TTC549 (cell line): ENCODE measurements around the gene RAB5B.
"Not testable (repeated sequence)": the region's sequence is repeated elsewhere in the genome, so short reads cannot be mapped to it uniquely, and the experiment has no call there.

ENCODE experiments used
- FAIRE-seq: peaks from 2 replicates; lab custom pipeline; 2012; peaks lifted over from hg19 to GRCh38; lab: Jason Lieb, UNC

Gene RAB5B

DNA sequence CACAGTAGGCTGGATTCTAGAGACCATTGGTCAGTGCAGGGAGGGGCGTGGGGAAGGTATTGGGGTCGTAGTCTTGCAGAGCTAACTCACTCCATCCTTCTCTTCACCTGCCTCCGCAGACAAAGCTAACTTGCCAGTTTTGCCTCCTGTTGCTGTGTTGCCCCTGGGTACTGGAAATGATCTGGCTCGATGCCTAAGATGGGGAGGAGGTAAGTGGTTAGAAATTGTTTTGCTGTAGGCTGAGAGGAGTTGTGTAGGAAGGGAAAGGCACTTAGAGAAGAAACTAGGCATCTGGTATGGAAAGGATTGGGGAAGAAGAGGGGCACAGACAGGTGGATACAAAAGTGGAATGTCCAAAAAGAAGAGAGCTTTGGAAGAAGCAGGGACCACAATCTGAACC, 31.8 kb upstream of the RAB5B start:
- no peak for FAIRE-seq

DNA sequence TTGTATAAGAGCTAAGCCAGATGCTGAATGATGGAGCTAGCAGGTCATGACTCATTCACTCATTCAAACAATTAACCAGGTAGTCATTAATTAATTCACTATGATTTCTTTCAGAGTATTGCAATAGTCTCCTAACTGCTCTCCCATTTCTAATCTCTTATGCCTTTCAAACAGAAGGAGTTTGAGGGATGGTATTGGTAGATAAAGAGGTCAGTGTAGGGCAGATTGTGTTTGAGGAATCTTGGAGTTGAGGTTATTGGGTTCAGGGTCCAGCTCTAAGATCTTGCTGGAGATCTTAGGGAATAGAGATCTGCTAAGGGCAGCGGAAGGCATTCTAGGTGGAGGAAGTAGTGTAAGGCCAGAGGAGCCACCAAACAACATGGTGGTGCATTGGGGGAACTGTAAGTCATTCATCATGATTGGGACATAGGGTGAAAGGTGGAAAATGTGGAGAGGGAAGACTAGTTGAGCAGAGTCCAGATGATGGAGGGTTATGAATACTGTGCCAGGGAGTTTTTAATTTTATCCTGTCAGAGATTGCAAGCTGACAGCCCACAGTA, 31.2 kb upstream of the RAB5B start:
- no peak for FAIRE-seq

DNA sequence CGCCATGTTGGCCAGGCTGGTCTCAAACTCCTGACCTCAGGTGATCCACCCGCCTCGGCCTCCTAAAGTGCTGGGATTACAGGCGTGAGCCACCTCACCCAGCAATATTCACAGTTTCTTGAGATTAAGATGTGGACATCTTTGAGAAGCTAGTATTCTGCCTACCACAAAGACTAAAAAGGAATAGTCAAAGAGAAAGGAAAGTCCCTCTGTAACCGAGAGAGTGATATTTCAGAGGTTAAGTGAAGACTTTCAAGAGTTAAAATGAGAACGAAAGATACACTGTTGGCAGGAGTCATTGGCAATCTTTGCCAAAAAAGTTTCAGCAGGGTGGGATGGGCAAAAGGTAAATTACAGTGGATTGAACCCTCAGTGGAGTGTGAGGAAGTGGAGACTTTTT, 27.3 kb upstream of the RAB5B start:
- FAIRE-seq: no peak

DNA sequence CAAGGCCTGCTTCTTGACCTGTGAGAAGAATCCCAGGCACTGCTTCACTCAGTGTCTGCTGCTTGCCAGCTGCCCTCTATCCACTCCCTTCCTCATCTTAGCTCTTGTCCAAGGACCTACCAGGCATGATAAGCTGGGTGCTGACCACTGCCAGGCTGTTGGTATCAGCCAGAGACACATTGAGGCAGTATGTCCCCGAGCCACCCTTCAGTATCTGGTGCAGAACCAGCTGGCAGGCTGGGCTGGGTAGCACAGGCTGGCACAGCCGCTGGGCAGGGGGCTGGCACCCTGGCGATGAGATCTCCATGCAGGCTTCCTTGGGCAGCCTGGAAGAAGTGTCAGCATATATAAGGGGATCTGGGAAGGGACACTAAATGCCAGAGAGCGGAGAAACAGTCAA, 18.5 kb upstream of the RAB5B start:
- no peak for FAIRE-seq

DNA sequence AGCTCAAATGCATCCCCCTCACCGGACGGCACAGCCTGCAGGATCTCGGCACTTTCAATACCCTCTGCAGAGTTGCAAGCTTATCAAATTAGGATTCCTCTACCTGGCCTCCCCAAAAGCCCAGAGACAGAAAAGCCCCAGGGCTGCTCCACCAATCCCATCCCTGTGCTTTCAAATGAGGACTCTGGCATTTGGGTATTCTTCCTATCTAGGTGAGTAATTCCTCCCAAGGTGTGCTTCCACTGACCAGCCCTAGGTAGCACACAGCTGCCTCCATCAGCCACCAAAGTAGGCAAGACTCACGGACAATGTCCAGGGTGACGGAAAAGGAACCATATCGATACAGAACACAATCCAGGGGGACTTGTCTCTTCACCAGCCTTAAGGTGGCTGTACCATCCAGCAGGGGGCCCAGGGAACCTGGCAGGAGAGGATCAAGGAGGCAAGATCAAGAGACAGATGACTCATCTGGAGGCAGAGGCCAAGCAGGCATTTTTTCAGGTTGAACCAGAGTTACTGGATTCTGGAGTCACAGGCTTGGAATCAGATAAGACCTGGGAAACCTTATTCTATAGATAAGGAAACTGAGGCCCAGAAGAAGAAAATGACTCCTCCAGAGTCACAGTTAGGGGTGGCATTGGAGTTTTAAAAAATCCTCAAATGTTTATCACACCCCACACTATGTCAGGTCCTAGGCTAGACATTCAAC, 17.9 kb upstream of the RAB5B start:
- no peak for FAIRE-seq

DNA sequence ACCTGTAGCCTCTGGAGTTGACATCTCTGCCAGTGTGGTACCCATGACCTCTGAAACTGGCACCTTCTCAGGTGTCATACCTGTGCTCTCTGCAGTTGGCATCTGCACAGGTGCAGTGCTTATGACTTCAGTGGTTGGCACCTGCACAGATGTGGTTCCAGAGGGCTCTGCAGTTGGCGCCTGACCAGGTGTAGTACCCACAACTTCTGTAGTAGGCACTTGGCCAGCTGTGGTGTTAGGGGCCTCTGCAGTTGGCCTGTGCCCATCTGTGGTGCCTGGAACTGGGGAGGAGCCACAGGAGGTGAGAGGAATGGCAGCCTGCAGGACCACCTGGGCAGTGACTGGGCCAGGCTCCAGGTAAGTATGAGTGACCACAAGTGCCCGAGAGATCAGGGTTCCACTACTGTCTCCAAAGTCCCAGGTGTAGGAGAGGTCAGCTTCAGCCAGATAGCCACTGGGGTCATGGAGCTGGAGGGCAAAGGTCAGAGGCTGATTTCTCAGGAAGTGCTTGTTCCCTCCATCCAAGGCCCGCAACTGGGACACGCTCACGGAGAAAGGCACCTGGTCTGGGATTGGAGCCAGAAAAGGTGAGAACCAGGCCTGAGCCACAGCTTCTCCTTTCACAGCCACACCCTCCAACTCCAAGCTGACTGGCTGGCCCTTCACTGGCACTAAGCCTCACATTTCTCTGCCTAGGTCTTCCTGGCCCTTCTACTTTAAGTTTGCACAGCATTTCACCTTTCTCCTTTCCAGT, 16.6 kb upstream of the RAB5B start:
- no peak for FAIRE-seq

DNA sequence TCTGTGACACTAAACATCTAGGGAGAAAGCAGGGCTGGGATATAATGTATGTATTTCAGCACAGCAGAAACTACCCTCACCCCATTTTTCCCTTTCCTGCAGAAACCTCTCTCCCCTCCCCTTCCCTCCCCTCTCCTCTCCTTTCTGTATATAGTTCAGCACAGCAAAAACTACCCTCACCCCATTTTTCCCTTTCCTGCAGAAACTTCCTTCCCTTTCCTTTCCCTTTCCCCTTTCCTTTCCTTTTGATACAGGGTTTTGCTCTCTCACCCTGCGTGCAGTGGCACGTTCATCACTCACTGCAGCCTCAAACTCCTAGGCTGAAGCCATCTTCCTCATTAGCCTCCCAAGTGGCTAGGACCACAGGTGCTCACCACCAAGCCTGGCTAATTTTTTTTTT, 10.1 kb upstream of the RAB5B start:
- no peak for FAIRE-seq

DNA sequence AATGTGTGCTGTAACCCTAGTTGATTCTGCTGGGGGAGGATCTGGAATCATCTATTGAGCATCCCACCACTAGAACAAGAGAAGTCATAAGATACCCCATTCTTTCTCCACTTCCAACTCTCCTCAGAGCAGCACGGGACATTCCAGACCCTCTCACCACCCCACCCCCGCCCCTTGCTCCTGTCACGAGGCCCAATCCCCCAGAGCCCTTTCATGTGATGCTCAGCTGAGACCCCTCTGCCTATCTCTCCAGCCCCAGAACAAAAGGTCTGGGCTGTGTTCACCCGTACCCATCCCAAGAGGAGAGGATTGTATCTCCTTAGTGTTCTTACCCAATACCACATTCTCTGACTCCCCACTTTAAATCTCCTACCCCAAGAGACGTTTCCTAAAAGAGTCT, 8.6 kb upstream of the RAB5B start:
- no peak for FAIRE-seq

DNA sequence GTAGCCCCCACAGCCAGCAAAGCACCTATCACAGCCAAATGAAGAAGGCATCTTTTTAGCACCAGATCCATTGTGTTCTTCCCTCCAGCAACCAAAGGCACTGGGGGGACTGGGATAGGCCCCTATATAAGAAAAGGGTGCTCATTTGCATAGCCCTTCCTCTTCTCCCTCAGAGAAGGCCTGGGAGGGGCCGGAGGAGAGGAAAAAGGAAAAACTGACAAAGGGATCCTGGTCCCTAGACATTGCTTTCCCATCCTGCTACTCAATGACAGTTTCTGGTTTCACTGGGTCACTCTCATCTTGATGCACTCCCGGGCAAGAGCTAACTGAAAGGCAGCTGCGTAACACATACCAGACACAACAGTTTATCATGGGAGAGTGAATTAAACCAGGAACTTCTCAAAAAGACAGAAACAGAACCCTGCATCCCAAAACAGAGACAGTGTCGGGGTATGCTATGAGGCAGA, 7.9 kb upstream of the RAB5B start, which contains the start of gene PMEL:
Gene PMEL, minus strand, starts transcription at position 102 of the 467 bp plus-strand sequence. Its CDS starts 31 bp downstream, at position 71.
- FAIRE-seq: no peak

DNA sequence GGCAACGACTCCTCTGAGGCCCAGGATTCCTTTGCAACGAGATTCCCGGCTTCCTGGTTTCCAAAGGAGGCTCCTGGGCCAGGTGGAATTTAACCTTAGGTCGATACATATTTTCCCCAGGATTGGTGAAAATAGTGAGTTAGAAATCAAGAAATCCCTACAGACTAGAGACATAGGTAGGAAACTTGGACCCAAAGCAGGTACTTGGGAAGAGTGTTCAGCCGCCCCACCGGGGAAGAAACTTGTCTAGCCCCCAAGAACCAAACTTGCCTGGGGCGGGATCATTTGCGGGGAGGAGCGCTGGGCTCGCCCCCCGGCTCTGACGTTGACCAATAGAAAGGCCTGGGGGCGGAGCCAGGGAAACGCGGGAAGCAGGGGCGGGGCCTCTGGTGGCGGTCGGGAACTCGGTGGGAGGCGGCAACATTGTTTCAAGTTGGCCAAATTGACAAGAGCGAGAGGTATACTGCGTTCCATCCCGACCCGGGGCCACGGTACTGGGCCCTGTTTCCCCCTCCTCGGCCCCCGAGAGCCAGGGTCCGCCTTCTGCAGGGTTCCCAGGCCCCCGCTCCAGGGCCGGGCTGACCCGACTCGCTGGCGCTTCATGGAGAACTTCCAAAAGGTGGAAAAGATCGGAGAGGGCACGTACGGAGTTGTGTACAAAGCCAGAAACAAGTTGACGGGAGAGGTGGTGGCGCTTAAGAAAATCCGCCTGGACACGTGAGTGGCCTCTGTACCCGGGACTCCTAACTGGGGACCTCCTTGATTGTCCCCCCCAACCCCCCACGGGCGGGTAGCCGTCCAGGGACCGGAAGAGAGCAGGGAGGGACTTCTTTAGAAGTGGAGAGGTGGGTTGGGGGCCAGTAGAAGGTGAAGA, 7.2 kb upstream of the RAB5B start, which contains the start of gene CDK2:
Gene CDK2, plus strand, starts transcription at position 423 of the 874 bp plus-strand sequence. Its CDS starts 179 bp downstream, at position 602.
- no peak for FAIRE-seq

DNA sequence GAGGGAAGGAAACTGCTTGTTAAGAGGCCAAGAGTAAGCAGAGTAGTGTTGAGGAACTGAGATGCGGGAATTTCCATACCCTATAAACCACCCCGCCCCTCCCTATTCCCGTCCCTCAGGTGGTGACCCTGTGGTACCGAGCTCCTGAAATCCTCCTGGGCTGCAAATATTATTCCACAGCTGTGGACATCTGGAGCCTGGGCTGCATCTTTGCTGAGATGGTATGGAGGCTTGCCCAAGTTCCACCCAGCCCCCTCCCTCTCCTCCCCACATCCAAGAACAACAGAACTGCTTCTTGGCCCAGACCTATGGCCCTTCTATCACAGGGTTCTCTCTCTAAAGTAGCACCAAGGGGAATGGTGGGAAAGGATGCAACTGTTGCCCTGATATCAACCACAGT, 4.5 kb upstream of the RAB5B start:
- no peak for FAIRE-seq

DNA sequence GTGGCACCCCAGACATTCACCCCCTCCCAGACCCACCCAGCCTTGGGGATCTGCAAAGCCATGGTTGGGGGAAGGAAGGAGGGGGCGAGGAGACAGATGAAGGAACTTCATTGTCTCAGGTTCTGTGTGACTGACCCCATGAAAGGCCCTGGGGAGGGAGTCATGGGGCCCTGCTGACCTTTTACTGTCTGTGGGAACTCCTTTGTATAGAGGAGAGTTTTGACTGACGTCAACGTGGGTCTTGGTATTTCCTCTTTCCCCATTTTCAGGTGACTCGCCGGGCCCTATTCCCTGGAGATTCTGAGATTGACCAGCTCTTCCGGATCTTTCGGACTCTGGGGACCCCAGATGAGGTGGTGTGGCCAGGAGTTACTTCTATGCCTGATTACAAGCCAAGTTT, 3.1 kb upstream of the RAB5B start:
- FAIRE-seq: no peak

DNA sequence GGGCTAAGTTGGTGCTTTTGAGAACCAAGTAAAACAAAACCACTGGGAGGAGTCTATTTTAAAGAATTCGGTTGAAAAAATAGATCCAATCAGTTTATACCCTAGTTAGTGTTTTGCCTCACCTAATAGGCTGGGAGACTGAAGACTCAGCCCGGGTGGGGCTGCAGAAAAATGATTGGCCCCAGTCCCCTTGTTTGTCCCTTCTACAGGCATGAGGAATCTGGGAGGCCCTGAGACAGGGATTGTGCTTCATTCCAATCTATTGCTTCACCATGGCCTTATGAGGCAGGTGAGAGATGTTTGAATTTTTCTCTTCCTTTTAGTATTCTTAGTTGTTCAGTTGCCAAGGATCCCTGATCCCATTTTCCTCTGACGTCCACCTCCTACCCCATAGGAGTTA, 1.8 kb upstream of the RAB5B start:
- no peak for FAIRE-seq

DNA sequence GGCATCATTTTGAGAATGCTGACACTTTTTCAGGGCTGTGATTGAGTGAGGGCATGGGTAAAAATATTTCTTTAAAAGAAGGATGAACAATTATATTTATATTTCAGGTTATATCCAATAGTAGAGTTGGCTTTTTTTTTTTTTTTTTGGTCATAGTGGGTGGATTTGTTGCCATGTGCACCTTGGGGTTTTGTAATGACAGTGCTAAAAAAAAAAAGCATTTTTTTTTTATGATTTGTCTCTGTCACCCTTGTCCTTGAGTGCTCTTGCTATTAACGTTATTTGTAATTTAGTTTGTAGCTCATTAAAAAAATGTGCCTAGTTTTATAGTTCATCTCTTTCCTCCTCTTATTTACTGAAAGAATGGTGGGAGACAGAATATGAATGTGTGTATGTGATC, 1.4 kb upstream of the RAB5B start:
- no peak for FAIRE-seq

DNA sequence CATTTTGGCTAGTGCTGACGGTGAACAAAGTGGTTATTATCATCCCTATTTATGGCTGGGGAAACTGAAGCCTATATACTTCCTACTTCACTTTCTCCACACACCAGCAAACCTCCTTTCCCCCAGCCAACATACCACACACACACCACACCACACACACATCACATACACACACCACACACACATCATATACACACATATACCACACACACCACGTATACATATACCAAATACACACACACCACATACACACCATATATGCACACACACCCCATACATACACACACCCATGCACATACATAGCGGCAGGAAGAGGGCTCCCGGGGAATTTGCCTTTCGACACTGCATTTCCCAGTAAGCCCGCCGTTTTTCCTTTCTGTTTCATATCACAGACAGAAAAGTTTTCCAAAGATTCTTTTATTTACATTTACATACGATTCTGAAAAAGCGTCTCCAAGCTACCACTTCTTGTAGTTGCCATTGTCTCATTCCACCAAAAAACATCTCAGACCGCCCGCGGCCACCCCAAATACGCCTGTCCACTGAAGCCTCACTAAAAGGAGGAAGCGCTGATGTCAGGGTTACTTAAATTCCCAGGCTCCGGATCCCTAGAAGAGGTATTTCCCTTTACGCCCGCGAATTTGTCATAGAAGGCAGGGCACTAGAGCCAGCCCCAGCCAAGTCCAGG, 823 bp upstream of the RAB5B start:
- FAIRE-seq: no peak

DNA sequence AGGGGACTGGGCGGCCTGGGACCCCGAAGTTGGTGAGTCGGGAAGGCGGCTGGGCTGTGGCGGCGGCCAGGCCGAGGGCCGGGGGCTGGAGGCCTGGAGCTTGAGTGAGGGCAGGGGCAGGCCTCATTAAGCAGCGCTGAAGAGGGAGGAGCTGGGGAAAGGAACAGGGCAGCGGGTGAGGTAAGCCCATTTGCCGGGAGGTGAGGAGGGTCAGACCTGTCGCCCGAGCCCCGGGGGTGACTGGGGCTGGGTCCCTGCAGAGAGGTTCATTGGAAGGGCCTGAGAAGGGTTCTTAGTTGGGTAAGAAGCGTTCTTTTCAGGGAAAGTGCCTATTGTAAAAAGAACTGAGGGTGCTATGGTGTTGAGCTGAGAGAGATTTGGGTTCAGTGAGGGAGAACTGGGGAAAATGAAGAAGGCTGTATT, 441 bp downstream of the RAB5B start:
- FAIRE-seq: no peak

DNA sequence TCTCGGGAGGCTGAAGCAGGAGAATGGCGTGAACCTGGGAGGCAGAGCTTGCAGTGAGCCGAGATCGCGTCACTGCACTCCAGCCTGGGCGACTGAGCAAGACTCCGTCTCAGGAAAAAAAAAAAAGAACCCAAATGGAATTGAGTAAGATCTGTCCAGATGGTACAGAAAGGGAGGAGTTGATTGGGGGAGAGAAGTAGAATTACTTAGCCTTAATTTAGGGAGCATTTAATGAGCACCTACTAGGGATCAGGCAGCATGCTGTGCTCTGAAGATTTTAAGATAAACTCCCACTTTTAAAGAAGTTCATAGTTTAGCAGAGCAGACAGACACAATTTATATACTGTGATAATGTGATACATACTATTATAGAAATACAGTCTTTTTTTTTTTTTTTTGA, 4.5 kb downstream of the RAB5B start:
- no peak for FAIRE-seq

DNA sequence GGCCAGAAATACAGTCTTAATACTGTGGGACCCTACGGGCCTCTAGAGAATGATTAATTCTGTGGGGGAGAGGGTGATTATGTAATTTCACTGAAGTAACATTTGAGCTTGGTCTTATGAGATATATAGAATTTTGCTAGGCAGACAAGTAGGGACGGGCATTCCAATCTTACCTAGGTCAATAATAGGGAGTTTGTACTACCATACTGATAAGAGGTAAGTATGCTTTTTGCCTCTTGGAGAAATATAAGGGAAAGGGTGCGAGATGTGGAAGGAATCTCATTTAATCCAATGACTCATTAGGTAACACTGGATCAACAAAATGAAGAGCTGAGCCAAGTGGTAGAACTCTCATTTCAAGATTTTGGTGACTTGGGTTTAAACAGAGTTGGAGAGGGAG, 5.2 kb downstream of the RAB5B start:
- no peak for FAIRE-seq

DNA sequence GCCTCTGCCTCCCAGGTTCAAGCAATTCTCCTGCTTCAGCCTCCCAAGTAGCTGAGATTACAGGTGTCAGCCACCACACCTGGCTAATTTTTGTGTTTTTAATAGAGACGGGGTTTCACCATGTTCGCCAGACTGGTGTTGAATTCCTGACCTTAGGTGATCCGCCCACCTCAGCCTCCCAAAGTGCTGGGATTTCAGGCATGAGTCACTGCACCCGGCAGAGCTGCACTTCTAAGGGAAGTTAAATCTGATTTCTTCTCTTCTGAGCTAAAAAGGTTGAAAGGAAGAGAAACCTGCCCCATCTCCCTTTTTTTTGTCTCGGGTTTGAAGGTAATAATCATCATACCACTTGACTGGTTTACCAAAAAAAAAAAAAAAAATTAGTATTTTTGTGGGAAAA, 8.0 kb downstream of the RAB5B start:
- FAIRE-seq: not testable (repeated sequence)

DNA sequence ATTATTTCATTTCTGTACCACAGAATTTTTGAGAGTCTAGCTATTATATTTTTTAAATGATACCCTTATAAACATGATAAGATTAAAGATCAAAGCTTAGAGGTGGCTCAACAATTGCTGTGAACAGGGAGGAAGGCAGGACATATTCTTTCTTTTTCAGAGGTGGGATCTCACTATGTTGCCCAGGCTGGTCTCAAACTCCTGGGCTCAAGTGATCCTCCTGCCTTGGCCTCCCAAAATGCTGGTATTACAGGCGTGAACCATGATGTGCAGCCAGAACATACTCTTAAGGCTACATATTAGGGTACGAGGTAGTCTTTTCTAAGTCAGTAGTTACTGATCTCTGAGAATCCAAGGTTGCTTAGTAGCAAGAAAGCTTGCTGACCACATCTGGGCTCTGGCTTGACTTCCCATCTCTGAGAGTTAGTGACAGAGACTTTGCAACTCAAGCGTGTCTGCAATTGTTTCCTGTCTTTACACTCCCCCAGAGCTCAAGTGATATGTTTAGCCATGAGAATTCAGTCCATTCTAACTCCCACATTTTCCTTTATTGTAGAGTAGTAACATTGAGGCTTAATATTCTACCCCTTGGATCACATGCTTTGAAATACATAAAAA, 8.6 kb downstream of the RAB5B start:
- FAIRE-seq: no peak

DNA sequence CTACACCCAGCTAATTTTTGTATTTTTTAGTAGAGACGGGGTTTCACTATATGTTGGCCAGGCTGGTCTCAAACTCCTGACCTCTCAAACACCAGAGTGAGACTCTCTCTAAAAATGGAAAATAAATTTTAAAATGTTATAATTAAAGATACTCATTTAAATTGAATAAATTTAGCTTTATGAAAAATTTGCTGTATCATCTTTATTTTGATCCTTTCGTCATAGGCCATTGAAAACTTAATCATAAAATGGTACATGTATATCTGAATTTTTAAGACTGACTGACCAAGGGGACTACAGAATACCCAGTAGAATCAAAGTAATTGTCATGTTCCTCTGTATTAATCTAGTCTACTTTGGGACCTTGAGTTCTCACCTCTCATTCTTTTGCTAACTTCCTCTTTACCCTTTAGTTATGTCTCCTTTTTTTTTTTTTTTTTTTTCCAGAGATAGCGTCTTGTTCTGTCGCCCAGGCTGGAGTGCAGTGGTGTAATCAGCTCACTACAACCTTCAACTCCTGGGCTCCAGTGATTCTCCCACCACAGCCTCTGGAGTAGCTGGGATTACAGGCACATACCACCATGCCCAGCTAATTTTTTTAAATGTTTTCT, 9.5 kb downstream of the RAB5B start:
- FAIRE-seq: no peak
